Right lobe of liver (tissue), 6 donors: ENCODE measurements around the gene MUSTN1. TPM values are rescaled to one million over a fixed set of nuclear protein-coding genes. Genes with fewer than 3 reads are reported as not detected.

Source experiments
- ATAC-seq, 4 donors: fragments of 200-7000 bp; cut with Tn5 transposase; one replicate each; pipeline ENCODE4 v1.9.1; 2020; ENCODE audit warnings: mild to moderate bottlenecking in 4 of 4, moderate library complexity in 4 of 4
- DNase-seq, 3 donors: peaks; one replicate each; pipeline ENCODE4 v3.0.0-alpha.2; 2020
- H3K27ac ChIP-seq, 3 donors: fragments of 200-600 bp; one replicate each; pipeline ENCODE4 v1.8.0; 2022
- H3K27me3 ChIP-seq, 2 donors: fragments of 200-600 bp; one replicate each; pipeline ENCODE4 v1.8.0; 2022
- H3K36me3 ChIP-seq, 4 donors: fragments of 200-600 bp; sonication (generic) in 1 of 4; one replicate each; pipeline versions ENCODE4 v1.5.1 to v1.8.0; 2017 to 2022; ENCODE audit warnings: control low read depth in 1 of 4
- H3K4me1 ChIP-seq, 4 donors: fragments of 200-600 bp; sonication (generic) in 1 of 4; one replicate each; pipeline versions ENCODE4 v1.5.1 to v1.8.0; 2017 to 2022; ENCODE audit warnings: control low read depth in 1 of 4
- H3K4me3 ChIP-seq, 3 donors: fragments of 200-600 bp; one replicate each; pipeline ENCODE4 v1.8.0; 2022
- H3K9me3 ChIP-seq, 4 donors: fragments of 200-600 bp; sonication (generic) in 1 of 4; one replicate each; pipeline versions ENCODE4 v1.5.1 to v1.8.0; 2017 to 2022; ENCODE audit warnings: control low read depth in 1 of 4
- CTCF ChIP-seq, 4 donors: fragments of 200-600 bp in 3 of 4; fragments of 450-650 bp in 1 of 4; IDR thresholded peaks; one replicate each; pipeline versions ENCODE4 v1.5.1 to v1.8.0; 2016 to 2022; ENCODE audit warnings: antibody characterized with exemption in 4 of 4, mild to moderate bottlenecking in 2 of 4
- POLR2A ChIP-seq: fragments of 450-650 bp; IDR thresholded peaks from one replicate; pipeline ENCODE4 v1.6.1; 2017; ENCODE audit warnings: antibody characterized with exemption, mild to moderate bottlenecking
- WGBS: methylation state at CpG from one replicate; pipeline ENCODE4 v1.1.6; 2018; ENCODE audit warnings: low coverage, low lambda C conversion rate; ENCODE audit not compliant: insufficient coverage; ENCODE audit errors: missing lambda C conversion rate; 5-methylcytosine and 5-hydroxymethylcytosine counted together
- intact Hi-C, 2 donors: fragments of 100-400 bp; cut with DNase I; formaldehyde crosslinking; loops; one replicate each; pipeline versions ENCODE4 v1.11.2 to v1.14.1; 2022
- total RNA-seq, 6 experiments: library from RNA; depleted of rRNA in 2 of 6; stranded (reverse); fragments of >200 nt in 2 of 6; fragmentation: NEBNext Ultra II Directional in 3 of 6; extraction: Animal tissue kit (Norgen Biotek cat#: 25700) in 3 of 6; gene quantifications; one replicate each; pipeline versions ENCODE4 v1.1.0 to v1.2.4, GENCODE V29; 2016 to 2023
- donor health status: DM: no; HTN: yes; CAD: no.
- donor health status: DM: no; HTN: no; CAD: no.
- donor health status: DM: no; HTN: no; CAD: no.
- donor health status: DM: no; HTN: yes; CAD: no.
- donor health status: DM: no; HTN: yes; CAD: no.

Gene MUSTN1
- total RNA-seq, 6 experiments from 2014 or later = 0.59 to 9.9 (median 5.7) TPM; not detected in 2

GRCh38 chr3:52859686-52860423, 25.0 kb upstream of the MUSTN1 start:
- TF ChIP-seq CTCF (IDR thresholded peaks at IDR 0.05) (no peak), POLR2A (no peak)
- DNase-seq = no peak
- Histone ChIP-seq H3K27me3 (no peaks in the 10 kb centered on the region), H3K9me3 (no peaks in the 10 kb centered on the region), H3K27ac (no peak overlapping the region), H3K4me3 (no peak overlapping the region), H3K36me3 (no peaks in the 10 kb centered on the region), H3K4me1 (no peaks in the 10 kb centered on the region)
- peak in 1 of 4 donors; percentile 22 for ATAC-seq
- intact Hi-C loops = loop anchor here (10.0 kb wide), 1 partner anchor 215 kb away; no protein-coding TSS in a partner anchor
- 96% methylated on average over 3 of the region's 8 CpGs for WGBS

DNA sequence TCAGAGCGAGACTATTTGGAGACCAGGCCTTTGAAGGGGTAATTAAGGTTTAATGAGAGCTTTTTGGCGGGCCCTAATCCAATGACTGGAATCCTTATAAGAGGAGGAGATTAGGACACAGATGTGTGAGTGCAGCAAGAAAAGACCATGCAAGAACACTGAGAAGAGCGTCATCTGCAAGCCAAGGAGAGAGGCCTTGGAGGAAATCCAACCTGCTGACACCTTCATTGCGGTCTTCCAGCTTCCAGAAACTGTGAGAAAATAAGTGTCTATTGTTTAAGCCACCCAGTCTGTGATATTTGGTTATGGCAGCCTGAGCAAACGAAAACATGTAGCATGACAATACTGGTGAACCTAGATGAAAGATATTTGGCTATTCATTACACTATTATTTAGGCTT, 23.0 kb upstream of the MUSTN1 start:
- WGBS = 100% methylated on average over 5 of the region's 5 CpGs
- H3K36me3 ChIP-seq = no peaks in the 10 kb centered on the region
- DNase-seq (no peak), ATAC-seq (no peak)
- no peaks in the 10 kb centered on the region for H3K27me3 ChIP-seq
- no peaks in the 10 kb centered on the region for H3K4me1 ChIP-seq
- TF ChIP-seq CTCF (IDR thresholded peaks at IDR 0.05) (no peak), POLR2A (no peak)
- intact Hi-C loops = loop anchor here in 1 of 2 donors (10.0 kb wide), 1 partner anchor 217 kb away; no protein-coding TSS in a partner anchor
- no peak overlapping the region for H3K4me3 ChIP-seq
- H3K9me3 ChIP-seq = no peaks in the 10 kb centered on the region
- H3K27ac ChIP-seq = no peak overlapping the region

DNA sequence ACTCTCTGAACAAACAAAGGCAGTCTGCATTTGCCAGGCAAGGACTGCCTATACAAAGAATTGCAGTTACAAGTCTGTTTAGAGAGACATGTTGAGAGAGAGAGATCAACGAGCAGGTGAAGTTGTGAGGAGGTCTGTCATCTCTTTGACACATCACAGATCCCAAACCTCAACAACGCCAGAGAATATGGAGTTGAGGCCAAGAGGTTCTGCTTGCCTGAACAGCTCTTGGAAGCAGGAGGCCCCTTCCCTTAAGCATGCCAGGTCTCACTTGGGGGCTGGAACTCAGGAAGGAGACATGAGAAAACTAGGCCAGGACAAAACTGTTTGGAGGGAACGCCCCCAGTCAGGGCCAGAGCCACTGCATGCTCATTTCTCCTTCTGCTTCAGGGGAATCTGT, 22.3 kb upstream of the MUSTN1 start:
- TF ChIP-seq POLR2A (no peak), CTCF (IDR thresholded peaks at IDR 0.05) (no peak)
- Histone ChIP-seq H3K9me3 (no peaks in the 10 kb centered on the region), H3K27me3 (no peaks in the 10 kb centered on the region), H3K36me3 (peaks cover 0 to 4% (median 2%) of the 10 kb centered on the region in 4 donors), H3K4me3 (no peak overlapping the region), H3K27ac (no peak overlapping the region), H3K4me1 (no peaks in the 10 kb centered on the region)
- ATAC-seq (no peak), DNase-seq (no peak)
- 83% methylated on average over 2 of the region's 3 CpGs for WGBS
- intact Hi-C loops = loop anchor here in 1 of 2 donors (10.0 kb wide), 1 partner anchor 218 kb away; no protein-coding TSS in a partner anchor

DNA sequence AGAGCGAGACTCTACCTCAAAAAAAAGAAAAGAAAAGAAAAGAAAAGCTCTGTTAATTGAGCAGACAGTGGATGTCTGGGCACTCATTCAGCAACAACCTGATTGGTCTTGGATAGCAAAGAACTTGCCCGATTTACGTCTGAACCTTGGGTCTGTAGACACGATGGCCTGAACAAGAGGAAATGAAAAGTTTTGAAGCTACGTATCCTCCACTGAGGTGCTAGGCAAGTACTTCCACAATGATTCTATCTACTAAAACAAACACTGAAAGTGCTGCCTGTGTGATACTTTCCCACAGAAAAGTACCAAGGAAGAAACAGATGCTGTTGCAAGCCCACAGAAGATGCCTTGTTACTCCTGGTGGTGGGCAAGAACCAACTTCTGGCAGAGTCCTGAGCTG, 21.8 kb upstream of the MUSTN1 start:
- WGBS = 83% methylated on average over 2 of the region's 5 CpGs
- TF ChIP-seq CTCF (IDR thresholded peaks at IDR 0.05) (no peak), POLR2A (no peak)
- H3K27ac ChIP-seq = no peak overlapping the region
- H3K4me3 ChIP-seq = no peak overlapping the region
- no peaks in the 10 kb centered on the region for H3K4me1 ChIP-seq
- intact Hi-C loops = loop anchor here in 1 of 2 donors (10.0 kb wide), 1 partner anchor 218 kb away; no protein-coding TSS in a partner anchor
- DNase-seq (no peak), ATAC-seq (no peak)
- no peaks in the 10 kb centered on the region for H3K9me3 ChIP-seq
- H3K36me3 ChIP-seq = peaks cover 0 to 9% (median 6%) of the 10 kb centered on the region in 4 donors
- no peaks in the 10 kb centered on the region for H3K27me3 ChIP-seq
